H1 (cell line): ENCODE measurements around the gene ANKRD6. TPM values are rescaled to one million over a fixed set of nuclear protein-coding genes. Genes with fewer than 3 reads are reported as not detected.

Experiments
- CHD1 ChIP-seq: IDR thresholded peaks from 2 replicates; pipeline ENCODE4 v1.6.1; 2012; ENCODE audit warnings: low read depth, low read length, improper control_type of control experiment
- CHD2 ChIP-seq: IDR thresholded peaks from 2 replicates; pipeline ENCODE4 v1.6.1; 2012; ENCODE audit warnings: low read length, improper control_type of control experiment
- HDAC6 ChIP-seq: IDR thresholded peaks from one replicate; pipeline ENCODE4 v1.7.1; 2012; ENCODE audit warnings: low read depth, mild to moderate bottlenecking, inconsistent platforms, low read length, moderate library complexity
- KDM5A ChIP-seq: fragments of 200-600 bp; IDR thresholded peaks from 2 replicates; pipeline ENCODE4 v1.7.1; 2012; ENCODE audit warnings: mild to moderate bottlenecking, low read length, inconsistent platforms, mixed read lengths
- POU5F1 ChIP-seq: IDR thresholded peaks from 2 replicates; pipeline ENCODE4 v1.6.1; 2011; ENCODE audit warnings: low read depth, mild to moderate bottlenecking, low read length, moderate library complexity
- RAD21 ChIP-seq, 2 experiments: IDR thresholded peaks in 1 of 2; conservative IDR thresholded peaks in 1 of 2; 2 replicates each; pipeline ENCODE4 v1.6.1; 2011; ENCODE audit warnings: low read depth in 2 of 2, low read length in 2 of 2, improper control_type of control experiment in 1 of 2, inconsistent platforms in 1 of 2, mild to moderate bottlenecking in 1 of 2, moderate library complexity in 1 of 2
- RXRA ChIP-seq: IDR thresholded peaks from 2 replicates; pipeline ENCODE4 v1.6.1; 2011; ENCODE audit warnings: low read depth, mild to moderate bottlenecking, low read length, moderate library complexity; ENCODE audit not compliant: insufficient read depth
- SIX5 ChIP-seq: IDR thresholded peaks from 2 replicates; pipeline ENCODE4 v1.6.1; 2011; ENCODE audit warnings: mild to moderate bottlenecking, low read depth, low read length
- SP2 ChIP-seq: IDR thresholded peaks from 2 replicates; pipeline ENCODE4 v1.6.1; 2012; ENCODE audit warnings: mild to moderate bottlenecking, low read length, inconsistent platforms
- polyA plus RNA-seq, 7 experiments: library from polyadenylated mRNA; depleted of rRNA in 3 of 7; stranded (reverse) in 5 of 7; unstranded in 2 of 7; fragments of >200 nt in 5 of 7; fragments of 200-250 nt in 2 of 7; gene quantifications; 1 replicate in 5 of 7; 2 replicates in 1 of 7; 4 replicates in 1 of 7; pipeline versions ENCODE4 v1.2.1 to v1.2.3, GENCODE V29; 2011 to 2013; ENCODE audit warnings: missing spikeins in 2 of 7, mixed read lengths in 2 of 7
- total RNA-seq: library from RNA; stranded (reverse); fragmentation: NEBNext Ultra II Directional; extraction: Animal tissue kit (Norgen Biotek cat#: 25700); gene quantifications from 2 replicates; pipeline ENCODE4 v1.2.1, GENCODE V29; 2021
- TF ChIP-seq, protein P1 (sequence below): fragments of 300-600 bp; sonication (generic); IDR thresholded peaks from 2 replicates; pipeline ENCODE4 v1.7.1; 2012; ENCODE audit warnings: low read length, moderate library complexity, mild to moderate bottlenecking, inconsistent platforms; ENCODE audit not compliant: insufficient replicate concordance

ANKRD6 gene
- total and polyA plus RNA-seq, 2 of the 8 experiments (the other 6 are each of a cell fraction or from before 2014, with no cell fraction given), result 5.9 to 12.8 TPM

DNA sequence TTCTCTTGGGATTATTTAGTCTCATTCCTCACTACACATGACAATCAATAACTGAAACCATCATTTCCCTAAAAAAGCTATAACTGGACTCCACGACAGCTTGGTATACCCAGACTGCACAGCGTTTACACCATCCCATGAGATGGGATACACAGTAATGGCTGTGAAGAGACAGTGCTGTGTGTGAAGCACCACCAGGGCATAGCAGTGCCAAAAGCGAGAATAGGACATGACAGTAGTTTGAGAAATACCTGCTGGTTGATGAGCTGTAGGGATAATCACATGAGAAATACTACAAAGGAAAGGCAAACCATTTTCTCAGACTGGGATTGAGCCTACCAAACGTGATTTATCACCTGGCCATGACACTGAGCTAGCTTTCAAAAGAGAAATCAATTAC is 228.0 kb downstream of the ANKRD6 start (continued):
- TF ChIP-seq, protein P1, sequence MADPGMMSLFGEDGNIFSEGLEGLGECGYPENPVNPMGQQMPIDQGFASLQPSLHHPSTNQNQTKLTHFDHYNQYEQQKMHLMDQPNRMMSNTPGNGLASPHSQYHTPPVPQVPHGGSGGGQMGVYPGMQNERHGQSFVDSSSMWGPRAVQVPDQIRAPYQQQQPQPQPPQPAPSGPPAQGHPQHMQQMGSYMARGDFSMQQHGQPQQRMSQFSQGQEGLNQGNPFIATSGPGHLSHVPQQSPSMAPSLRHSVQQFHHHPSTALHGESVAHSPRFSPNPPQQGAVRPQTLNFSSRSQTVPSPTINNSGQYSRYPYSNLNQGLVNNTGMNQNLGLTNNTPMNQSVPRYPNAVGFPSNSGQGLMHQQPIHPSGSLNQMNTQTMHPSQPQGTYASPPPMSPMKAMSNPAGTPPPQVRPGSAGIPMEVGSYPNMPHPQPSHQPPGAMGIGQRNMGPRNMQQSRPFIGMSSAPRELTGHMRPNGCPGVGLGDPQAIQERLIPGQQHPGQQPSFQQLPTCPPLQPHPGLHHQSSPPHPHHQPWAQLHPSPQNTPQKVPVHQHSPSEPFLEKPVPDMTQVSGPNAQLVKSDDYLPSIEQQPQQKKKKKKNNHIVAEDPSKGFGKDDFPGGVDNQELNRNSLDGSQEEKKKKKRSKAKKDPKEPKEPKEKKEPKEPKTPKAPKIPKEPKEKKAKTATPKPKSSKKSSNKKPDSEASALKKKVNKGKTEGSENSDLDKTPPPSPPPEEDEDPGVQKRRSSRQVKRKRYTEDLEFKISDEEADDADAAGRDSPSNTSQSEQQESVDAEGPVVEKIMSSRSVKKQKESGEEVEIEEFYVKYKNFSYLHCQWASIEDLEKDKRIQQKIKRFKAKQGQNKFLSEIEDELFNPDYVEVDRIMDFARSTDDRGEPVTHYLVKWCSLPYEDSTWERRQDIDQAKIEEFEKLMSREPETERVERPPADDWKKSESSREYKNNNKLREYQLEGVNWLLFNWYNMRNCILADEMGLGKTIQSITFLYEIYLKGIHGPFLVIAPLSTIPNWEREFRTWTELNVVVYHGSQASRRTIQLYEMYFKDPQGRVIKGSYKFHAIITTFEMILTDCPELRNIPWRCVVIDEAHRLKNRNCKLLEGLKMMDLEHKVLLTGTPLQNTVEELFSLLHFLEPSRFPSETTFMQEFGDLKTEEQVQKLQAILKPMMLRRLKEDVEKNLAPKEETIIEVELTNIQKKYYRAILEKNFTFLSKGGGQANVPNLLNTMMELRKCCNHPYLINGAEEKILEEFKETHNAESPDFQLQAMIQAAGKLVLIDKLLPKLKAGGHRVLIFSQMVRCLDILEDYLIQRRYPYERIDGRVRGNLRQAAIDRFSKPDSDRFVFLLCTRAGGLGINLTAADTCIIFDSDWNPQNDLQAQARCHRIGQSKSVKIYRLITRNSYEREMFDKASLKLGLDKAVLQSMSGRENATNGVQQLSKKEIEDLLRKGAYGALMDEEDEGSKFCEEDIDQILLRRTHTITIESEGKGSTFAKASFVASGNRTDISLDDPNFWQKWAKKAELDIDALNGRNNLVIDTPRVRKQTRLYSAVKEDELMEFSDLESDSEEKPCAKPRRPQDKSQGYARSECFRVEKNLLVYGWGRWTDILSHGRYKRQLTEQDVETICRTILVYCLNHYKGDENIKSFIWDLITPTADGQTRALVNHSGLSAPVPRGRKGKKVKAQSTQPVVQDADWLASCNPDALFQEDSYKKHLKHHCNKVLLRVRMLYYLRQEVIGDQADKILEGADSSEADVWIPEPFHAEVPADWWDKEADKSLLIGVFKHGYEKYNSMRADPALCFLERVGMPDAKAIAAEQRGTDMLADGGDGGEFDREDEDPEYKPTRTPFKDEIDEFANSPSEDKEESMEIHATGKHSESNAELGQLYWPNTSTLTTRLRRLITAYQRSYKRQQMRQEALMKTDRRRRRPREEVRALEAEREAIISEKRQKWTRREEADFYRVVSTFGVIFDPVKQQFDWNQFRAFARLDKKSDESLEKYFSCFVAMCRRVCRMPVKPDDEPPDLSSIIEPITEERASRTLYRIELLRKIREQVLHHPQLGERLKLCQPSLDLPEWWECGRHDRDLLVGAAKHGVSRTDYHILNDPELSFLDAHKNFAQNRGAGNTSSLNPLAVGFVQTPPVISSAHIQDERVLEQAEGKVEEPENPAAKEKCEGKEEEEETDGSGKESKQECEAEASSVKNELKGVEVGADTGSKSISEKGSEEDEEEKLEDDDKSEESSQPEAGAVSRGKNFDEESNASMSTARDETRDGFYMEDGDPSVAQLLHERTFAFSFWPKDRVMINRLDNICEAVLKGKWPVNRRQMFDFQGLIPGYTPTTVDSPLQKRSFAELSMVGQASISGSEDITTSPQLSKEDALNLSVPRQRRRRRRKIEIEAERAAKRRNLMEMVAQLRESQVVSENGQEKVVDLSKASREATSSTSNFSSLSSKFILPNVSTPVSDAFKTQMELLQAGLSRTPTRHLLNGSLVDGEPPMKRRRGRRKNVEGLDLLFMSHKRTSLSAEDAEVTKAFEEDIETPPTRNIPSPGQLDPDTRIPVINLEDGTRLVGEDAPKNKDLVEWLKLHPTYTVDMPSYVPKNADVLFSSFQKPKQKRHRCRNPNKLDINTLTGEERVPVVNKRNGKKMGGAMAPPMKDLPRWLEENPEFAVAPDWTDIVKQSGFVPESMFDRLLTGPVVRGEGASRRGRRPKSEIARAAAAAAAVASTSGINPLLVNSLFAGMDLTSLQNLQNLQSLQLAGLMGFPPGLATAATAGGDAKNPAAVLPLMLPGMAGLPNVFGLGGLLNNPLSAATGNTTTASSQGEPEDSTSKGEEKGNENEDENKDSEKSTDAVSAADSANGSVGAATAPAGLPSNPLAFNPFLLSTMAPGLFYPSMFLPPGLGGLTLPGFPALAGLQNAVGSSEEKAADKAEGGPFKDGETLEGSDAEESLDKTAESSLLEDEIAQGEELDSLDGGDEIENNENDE, result no peak
- no peak for TF ChIP-seq CHD2
- no peak for TF ChIP-seq CHD1
- TF ChIP-seq RAD21 (IDR thresholded peaks at IDR 0.05 in 1 of 2, conservative IDR thresholded peaks at IDR 0.05 in 1 of 2; ENCODE audit: low read depth in 2 of 2, low read length in 2 of 2), result no peak
- no peak for TF ChIP-seq HDAC6
- TF ChIP-seq SIX5, result no peak
- no peak for TF ChIP-seq RXRA
- no peak for TF ChIP-seq POU5F1
- TF ChIP-seq SP2, result no peak
- TF ChIP-seq KDM5A, result no peak
